Neural cell (in vitro differentiated cells): Measurements from ENCODE around the gene SH3YL1. TPM values are rescaled to one million over a fixed set of nuclear protein-coding genes. Genes with fewer than 3 reads are reported as not detected.

ENCODE experiments used
- H2AFZ ChIP-seq: fragments of 200-600, 300-800 bp; sonication (generic), shearing (Covaris generic); 2 replicates; pipeline ENCODE4 v1.6.0; 2014; ENCODE audit warnings: low read depth, mild to moderate bottlenecking, antibody characterized with exemption, low read length, moderate library complexity
- H3F3A ChIP-seq: fragments of 200-600 bp; shearing (Covaris generic); 2 replicates; pipeline ENCODE4 v1.6.1; 2016; ENCODE audit warnings: mild to moderate bottlenecking, moderate library complexity, mixed read lengths, antibody characterized with exemption, low read length; ENCODE audit not compliant: insufficient read depth, poor library complexity, severe bottlenecking
- H3K27ac ChIP-seq: fragments of 200-600, 300-800 bp; sonication (generic), shearing (Covaris generic); 2 replicates; pipeline ENCODE4 v1.5.1; 2014; ENCODE audit warnings: mild to moderate bottlenecking, low read length, moderate library complexity
- H3K27me3 ChIP-seq: fragments of 300-800, 200-600 bp; sonication (generic), shearing (Covaris generic); 2 replicates; pipeline ENCODE4 v1.6.0; 2014; ENCODE audit warnings: mild to moderate bottlenecking, low read depth, low read length, moderate library complexity; ENCODE audit not compliant: insufficient read depth
- H3K36me3 ChIP-seq: fragments of 300-800, 200-600 bp; sonication (generic), shearing (Covaris generic); 2 replicates; pipeline ENCODE4 v1.5.1; 2014; ENCODE audit warnings: mild to moderate bottlenecking, antibody characterized with exemption, low read length, moderate library complexity; ENCODE audit not compliant: insufficient read depth
- H3K4me2 ChIP-seq: fragments of 300-800, 200-600 bp; sonication (generic), shearing (Covaris generic); 2 replicates; pipeline ENCODE4 v1.6.0; 2014; ENCODE audit warnings: mild to moderate bottlenecking, low read length
- H3K4me3 ChIP-seq: fragments of 300-800, 200-600 bp; sonication (generic), shearing (Covaris generic); 2 replicates; pipeline ENCODE4 v1.5.1; 2014; ENCODE audit warnings: mild to moderate bottlenecking, low read length, moderate library complexity
- H3K79me2 ChIP-seq: fragments of 200-600 bp; shearing (Covaris generic); replicated peaks from 2 replicates; pipeline ENCODE4 v1.6.0; 2014; ENCODE audit warnings: mild to moderate bottlenecking, low read length, moderate library complexity; ENCODE audit not compliant: insufficient read depth
- H3K9ac ChIP-seq: fragments of 300-800, 200-600 bp; sonication (generic), shearing (Covaris generic); 2 replicates; pipeline ENCODE4 v1.6.1; 2016; ENCODE audit warnings: mild to moderate bottlenecking, low read length, mixed read lengths
- H3K9me2 ChIP-seq: fragments of 200-600 bp; shearing (Covaris generic); 2 replicates; pipeline ENCODE4 v1.6.1; 2016; ENCODE audit warnings: mild to moderate bottlenecking, low read length, mixed read lengths; ENCODE audit not compliant: insufficient read depth
- H3K9me3 ChIP-seq: fragments of 200-600, 300-800 bp; sonication (generic), shearing (Covaris generic); 2 replicates; pipeline ENCODE4 v1.6.1; 2016; ENCODE audit warnings: mild to moderate bottlenecking, mixed run types, low read length, moderate library complexity, mixed read lengths
- H4K20me1 ChIP-seq: fragments of 200-600 bp; shearing (Covaris generic); 2 replicates; pipeline ENCODE4 v1.6.1; 2016; ENCODE audit warnings: mild to moderate bottlenecking, mixed run types; ENCODE audit not compliant: insufficient read depth
- EP300 ChIP-seq: fragments of 450-650 bp; conservative IDR thresholded peaks from 2 replicates; pipeline ENCODE4 v1.6.1; 2014; ENCODE audit warnings: antibody characterized with exemption, mild to moderate bottlenecking, moderate library complexity; ENCODE audit not compliant: poor library complexity, severe bottlenecking
- EZH2 ChIP-seq: fragments of 200-600, 300-800 bp; shearing (Covaris generic), sonication (generic); IDR thresholded peaks from 2 replicates; pipeline ENCODE4 v1.6.1; 2014; ENCODE audit warnings: antibody characterized with exemption, low read length, borderline replicate concordance, mild to moderate bottlenecking; ENCODE audit not compliant: insufficient read depth, poor library complexity, severe bottlenecking
- MXI1 ChIP-seq: fragments of 450-650 bp; conservative IDR thresholded peaks from 2 replicates; pipeline ENCODE4 v1.6.1; 2014; ENCODE audit warnings: antibody characterized with exemption, mild to moderate bottlenecking; ENCODE audit not compliant: poor library complexity, severe bottlenecking
- POLR2AphosphoS5 ChIP-seq: IDR thresholded peaks from 2 replicates; pipeline ENCODE4 v1.6.1; 2012
- RAD21 ChIP-seq: fragments of 450-650 bp; conservative IDR thresholded peaks from 2 replicates; pipeline ENCODE4 v1.6.1; 2014; ENCODE audit warnings: antibody characterized with exemption, mild to moderate bottlenecking, moderate library complexity
- SMC3 ChIP-seq: fragments of 450-650 bp; conservative IDR thresholded peaks from 2 replicates; pipeline ENCODE4 v1.6.1; 2014; ENCODE audit warnings: antibody characterized with exemption, mild to moderate bottlenecking, moderate library complexity; ENCODE audit not compliant: poor library complexity
- TAF1 ChIP-seq: IDR thresholded peaks from 2 replicates; pipeline ENCODE4 v1.6.1; 2012; ENCODE audit warnings: low read depth
- polyA plus RNA-seq: library from polyadenylated mRNA; depleted of rRNA; stranded (reverse); fragments of >200 nt; gene quantifications from 2 replicates; pipeline ENCODE4 v1.2.3, GENCODE V29; 2014
- TF ChIP-seq, protein P1 (sequence below): fragments of 450-650 bp; IDR thresholded peaks from 2 replicates; pipeline ENCODE4 v1.5.1; 2014; ENCODE audit warnings: antibody characterized with exemption, mild to moderate bottlenecking, moderate library complexity; ENCODE audit not compliant: poor library complexity, severe bottlenecking
- TF ChIP-seq, protein P2 (sequence below): IDR thresholded peaks from 2 replicates; pipeline ENCODE4 v1.6.1; 2012; ENCODE audit warnings: borderline replicate concordance

The SH3YL1 gene
- polyA plus RNA-seq, 1 donor from 2014 or later = 70.6 TPM

DNA sequence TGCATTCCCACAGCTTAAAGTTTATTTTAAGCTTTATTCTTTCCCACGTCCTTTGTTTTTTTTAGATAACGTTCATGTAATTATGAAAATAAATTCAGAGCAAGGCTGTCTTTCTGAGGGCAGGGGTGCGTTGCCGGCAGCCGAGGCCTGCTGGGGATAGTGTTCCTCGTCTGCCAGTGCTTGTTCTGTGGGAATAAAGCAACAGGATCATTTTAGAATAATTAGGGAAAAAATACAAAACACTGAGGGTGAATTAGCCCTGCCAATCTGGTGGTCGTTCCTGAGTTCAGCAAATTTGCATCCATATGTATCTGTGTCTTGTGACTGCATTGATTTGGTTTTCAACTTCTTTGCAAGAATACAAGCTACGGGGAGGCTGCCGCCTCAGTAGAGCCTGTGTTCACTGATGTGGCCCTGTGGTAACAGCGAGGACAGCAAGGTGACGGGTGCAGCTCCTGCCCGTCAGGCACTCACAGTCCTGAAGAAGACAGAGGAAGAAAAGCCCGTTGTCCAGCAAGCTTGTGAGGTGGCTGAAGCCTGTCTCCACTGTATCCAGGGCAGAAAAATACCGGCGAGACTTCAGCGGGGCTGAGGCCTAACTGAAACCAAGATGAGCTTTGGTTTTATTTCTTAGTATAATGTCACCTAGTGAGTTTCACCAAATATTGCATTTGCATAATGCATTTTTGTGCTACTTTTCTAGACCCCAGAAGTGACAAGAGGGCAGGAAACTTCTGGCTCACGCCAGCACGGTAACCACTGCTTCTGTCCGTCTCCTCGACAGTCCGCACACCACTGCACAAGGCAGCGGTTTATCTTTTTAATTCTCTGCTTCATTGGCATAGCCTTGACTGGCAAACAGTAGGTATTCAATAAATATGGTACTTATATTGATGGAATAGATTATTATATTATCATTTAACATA is 64.5 kb downstream of the SH3YL1 start:
- no peak overlapping the region for H3K4me2 ChIP-seq
- TF ChIP-seq, protein P1, sequence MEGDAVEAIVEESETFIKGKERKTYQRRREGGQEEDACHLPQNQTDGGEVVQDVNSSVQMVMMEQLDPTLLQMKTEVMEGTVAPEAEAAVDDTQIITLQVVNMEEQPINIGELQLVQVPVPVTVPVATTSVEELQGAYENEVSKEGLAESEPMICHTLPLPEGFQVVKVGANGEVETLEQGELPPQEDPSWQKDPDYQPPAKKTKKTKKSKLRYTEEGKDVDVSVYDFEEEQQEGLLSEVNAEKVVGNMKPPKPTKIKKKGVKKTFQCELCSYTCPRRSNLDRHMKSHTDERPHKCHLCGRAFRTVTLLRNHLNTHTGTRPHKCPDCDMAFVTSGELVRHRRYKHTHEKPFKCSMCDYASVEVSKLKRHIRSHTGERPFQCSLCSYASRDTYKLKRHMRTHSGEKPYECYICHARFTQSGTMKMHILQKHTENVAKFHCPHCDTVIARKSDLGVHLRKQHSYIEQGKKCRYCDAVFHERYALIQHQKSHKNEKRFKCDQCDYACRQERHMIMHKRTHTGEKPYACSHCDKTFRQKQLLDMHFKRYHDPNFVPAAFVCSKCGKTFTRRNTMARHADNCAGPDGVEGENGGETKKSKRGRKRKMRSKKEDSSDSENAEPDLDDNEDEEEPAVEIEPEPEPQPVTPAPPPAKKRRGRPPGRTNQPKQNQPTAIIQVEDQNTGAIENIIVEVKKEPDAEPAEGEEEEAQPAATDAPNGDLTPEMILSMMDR = no peak
- TF ChIP-seq TAF1 (no peak), SMC3 (no peak)
- H3F3A ChIP-seq = no peaks in the 10 kb centered on the region
- H3K9ac ChIP-seq = no peak overlapping the region
- no peaks in the 10 kb centered on the region for H3K36me3 ChIP-seq
- no peaks in the 10 kb centered on the region for H4K20me1 ChIP-seq
- no peaks in the 10 kb centered on the region for H3K9me3 ChIP-seq
- no peaks in the 10 kb centered on the region for H3K79me2 ChIP-seq
- H2AFZ ChIP-seq = no peak overlapping the region
- no peak overlapping the region for H3K27ac ChIP-seq
- no peaks in the 10 kb centered on the region for H3K9me2 ChIP-seq
- no peak overlapping the region for H3K4me3 ChIP-seq
- H3K27me3 ChIP-seq = no peaks in the 10 kb centered on the region

DNA sequence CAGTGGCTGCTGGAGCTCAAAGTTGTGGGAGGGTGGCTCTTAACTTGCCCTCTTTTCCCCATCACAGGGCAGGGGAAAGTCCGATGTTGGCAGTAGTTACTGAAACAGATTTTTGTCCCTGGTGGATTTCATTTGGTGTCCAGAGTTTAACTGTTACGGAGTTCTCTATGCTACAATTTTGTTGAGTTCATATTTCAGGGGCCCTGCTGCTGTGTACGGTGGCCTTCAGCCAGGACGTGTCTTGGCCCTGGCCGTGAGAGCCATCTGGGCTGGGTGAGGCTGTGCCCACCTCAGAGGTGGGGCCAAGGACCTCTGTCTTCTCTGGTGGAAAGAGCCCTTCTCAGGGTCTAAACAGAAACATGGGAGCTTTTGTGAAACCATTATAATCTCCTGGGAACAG is 67.4 kb downstream of the SH3YL1 start:
- Histone ChIP-seq H3K4me2 (no peak overlapping the region), H3K79me2 (no peaks in the 10 kb centered on the region), H3K9me2 (no peaks in the 10 kb centered on the region), H3K27ac (no peak overlapping the region), H3K4me3 (no peak overlapping the region), H3K9ac (no peak overlapping the region), H3K9me3 (no peaks in the 10 kb centered on the region), H2AFZ (no peak overlapping the region), H3K27me3 (no peaks in the 10 kb centered on the region), H4K20me1 (no peaks in the 10 kb centered on the region), H3F3A (no peaks in the 10 kb centered on the region), H3K36me3 (no peaks in the 10 kb centered on the region)
- TF ChIP-seq TAF1 = no peak
- no peak for TF ChIP-seq EZH2
- TF ChIP-seq POLR2AphosphoS5 = no peak

DNA sequence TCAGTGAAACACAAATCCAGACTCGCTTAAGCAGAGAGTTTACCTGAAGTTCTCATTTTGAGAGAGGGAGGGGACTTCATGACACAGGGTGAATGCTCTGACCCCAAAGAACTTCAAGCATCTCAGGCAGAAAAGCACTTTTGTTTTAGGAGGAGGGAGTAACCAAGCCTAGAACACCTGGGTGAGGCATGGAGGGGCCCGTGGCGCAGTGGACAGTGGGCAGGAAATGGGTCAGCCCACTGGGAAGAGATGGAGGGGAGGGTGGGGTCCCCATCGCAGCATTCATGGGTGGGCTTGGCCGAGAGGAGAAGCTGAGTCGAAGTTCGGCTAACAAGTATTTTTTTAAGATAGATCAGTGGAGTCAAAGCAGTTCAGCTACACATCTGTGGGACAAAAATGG is 67.9 kb downstream of the SH3YL1 start:
- Histone ChIP-seq H3K9me2 (no peaks in the 10 kb centered on the region), H3K4me3 (no peak overlapping the region), H3K79me2 (no peaks in the 10 kb centered on the region), H2AFZ (no peak overlapping the region), H3K9ac (no peak overlapping the region), H3K4me2 (no peak overlapping the region), H3K27ac (no peak overlapping the region), H4K20me1 (no peaks in the 10 kb centered on the region), H3K36me3 (no peaks in the 10 kb centered on the region), H3F3A (no peaks in the 10 kb centered on the region), H3K27me3 (no peaks in the 10 kb centered on the region), H3K9me3 (no peaks in the 10 kb centered on the region)
- TF ChIP-seq MXI1 (no peak), EZH2 (no peak), POLR2AphosphoS5 (no peak), EP300 (no peak), SMC3 (no peak), RAD21 (no peak), TAF1 (no peak)
- TF ChIP-seq, protein P1 = no peak
- TF ChIP-seq, protein P2, sequence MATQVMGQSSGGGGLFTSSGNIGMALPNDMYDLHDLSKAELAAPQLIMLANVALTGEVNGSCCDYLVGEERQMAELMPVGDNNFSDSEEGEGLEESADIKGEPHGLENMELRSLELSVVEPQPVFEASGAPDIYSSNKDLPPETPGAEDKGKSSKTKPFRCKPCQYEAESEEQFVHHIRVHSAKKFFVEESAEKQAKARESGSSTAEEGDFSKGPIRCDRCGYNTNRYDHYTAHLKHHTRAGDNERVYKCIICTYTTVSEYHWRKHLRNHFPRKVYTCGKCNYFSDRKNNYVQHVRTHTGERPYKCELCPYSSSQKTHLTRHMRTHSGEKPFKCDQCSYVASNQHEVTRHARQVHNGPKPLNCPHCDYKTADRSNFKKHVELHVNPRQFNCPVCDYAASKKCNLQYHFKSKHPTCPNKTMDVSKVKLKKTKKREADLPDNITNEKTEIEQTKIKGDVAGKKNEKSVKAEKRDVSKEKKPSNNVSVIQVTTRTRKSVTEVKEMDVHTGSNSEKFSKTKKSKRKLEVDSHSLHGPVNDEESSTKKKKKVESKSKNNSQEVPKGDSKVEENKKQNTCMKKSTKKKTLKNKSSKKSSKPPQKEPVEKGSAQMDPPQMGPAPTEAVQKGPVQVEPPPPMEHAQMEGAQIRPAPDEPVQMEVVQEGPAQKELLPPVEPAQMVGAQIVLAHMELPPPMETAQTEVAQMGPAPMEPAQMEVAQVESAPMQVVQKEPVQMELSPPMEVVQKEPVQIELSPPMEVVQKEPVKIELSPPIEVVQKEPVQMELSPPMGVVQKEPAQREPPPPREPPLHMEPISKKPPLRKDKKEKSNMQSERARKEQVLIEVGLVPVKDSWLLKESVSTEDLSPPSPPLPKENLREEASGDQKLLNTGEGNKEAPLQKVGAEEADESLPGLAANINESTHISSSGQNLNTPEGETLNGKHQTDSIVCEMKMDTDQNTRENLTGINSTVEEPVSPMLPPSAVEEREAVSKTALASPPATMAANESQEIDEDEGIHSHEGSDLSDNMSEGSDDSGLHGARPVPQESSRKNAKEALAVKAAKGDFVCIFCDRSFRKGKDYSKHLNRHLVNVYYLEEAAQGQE = no peak
